ENCODE results near the gene ZZZ3. TPM values are rescaled to one million over a fixed set of nuclear protein-coding genes. Genes with fewer than 3 reads are reported as not detected.

The ZZZ3 gene
- total and polyA plus RNA-seq, 2 of the 13 experiments (the other 11 are each of a cell fraction or from before 2014, with no cell fraction given), result 18.1 to 50.2 TPM

GRCh38 chr1:77682460-77683159 lies at the start of gene ZZZ3 (continued):
- TF ChIP-seq ZNF580 (CRISPR knock-in tag; IDR thresholded peaks at IDR 0.05; ENCODE audit: borderline replicate concordance, low read depth) (no peak; the same call in 1 of the 2 replicates), ZNF556 (CRISPR knock-in tag; IDR thresholded peaks at IDR 0.05; ENCODE audit: borderline replicate concordance) (peak; percentile 73; the same call in 1 of the 2 replicates), TBX2 (CRISPR knock-in tag; IDR thresholded peaks at IDR 0.05; ENCODE audit: borderline replicate concordance) (peak; percentile 34; the same call in 1 of the 2 replicates), DZIP1 (CRISPR knock-in tag; IDR thresholded peaks at IDR 0.05) (no peak), FOXA3 (CRISPR knock-in tag; IDR thresholded peaks at IDR 0.05) (no peak; the same call in 1 of the 2 replicates), NCOR1 (IDR thresholded peaks at IDR 0.05; ENCODE audit: borderline replicate concordance, low read length) (no peak), ZNF281 (CRISPR knock-in tag; IDR thresholded peaks at IDR 0.05; ENCODE audit: borderline replicate concordance) (peak; percentile 65; the same call in 1 of the 2 replicates), ZNF576 (CRISPR knock-in tag; IDR thresholded peaks at IDR 0.05) (no peak), ERF (CRISPR knock-in tag; IDR thresholded peaks at IDR 0.05) (peak; percentile 72; the same call in 1 of the 2 replicates), SCMH1 (CRISPR knock-in tag; IDR thresholded peaks at IDR 0.05; ENCODE audit: borderline replicate concordance) (no peak), GATA4 (IDR thresholded peaks at IDR 0.05; ENCODE audit: borderline replicate concordance, low read depth) (0 out of 2 replicates have a peak, but pooled peaks have one; percentile 13), ZNF569 (CRISPR knock-in tag; IDR thresholded peaks at IDR 0.05; ENCODE audit: borderline replicate concordance) (no peak), HDAC1 (CRISPR knock-in tag; IDR thresholded peaks at IDR 0.05) (peak; percentile 48; the same call in 1 of the 2 replicates), ATF7-NPFF (CRISPR knock-in tag; IDR thresholded peaks at IDR 0.05; ENCODE audit: low read depth) (no peak), UBTF (CRISPR knock-in tag; IDR thresholded peaks at IDR 0.05) (no peak; the same call in 1 of the 2 replicates), GABPA (IDR thresholded peaks at IDR 0.05; ENCODE audit: low read depth, low read length) (no peak), GABPA (CRISPR knock-in tag; IDR thresholded peaks at IDR 0.05; ENCODE audit: low read depth) (peak; percentile 45), MIER2 (CRISPR knock-in tag; IDR thresholded peaks at IDR 0.05) (peak; percentile 33; the same call in 1 of the 2 replicates), FOXC1 (CRISPR knock-in tag; IDR thresholded peaks at IDR 0.05; ENCODE audit: borderline replicate concordance) (no peak), ZNF335 (CRISPR knock-in tag; IDR thresholded peaks at IDR 0.05) (no peak), STAG1 (CRISPR knock-in tag; IDR thresholded peaks at IDR 0.05) (no peak)

Measured in HepG2 (cell line).